HL-60 (cell line): ENCODE results near the gene SUV39H1.
A peak's percentile ranks its signal among the peaks of the same experiment; 100 is the strongest.

Experiments
- DNase-seq, 2 experiments: peaks; one replicate each; pipeline ENCODE4 v3.0.0-alpha.2; 2010 to 2020; ENCODE audit warnings: low read depth in 1 of 2, low spot score in 1 of 2
- H3K27ac ChIP-seq: fragments of 250-450 bp; sonication (Bioruptor Pico); replicated peaks from 2 replicates; pipeline ENCODE4 v1.5.1; 2020; ENCODE audit warnings: mild to moderate bottlenecking, moderate library complexity
- H3K27me3 ChIP-seq: fragments of 250-450 bp; sonication (Bioruptor Pico); 2 replicates; pipeline ENCODE4 v1.5.1; 2021; ENCODE audit warnings: mild to moderate bottlenecking, moderate library complexity; ENCODE audit not compliant: insufficient read depth, poor library complexity, severe bottlenecking
- H3K4me3 ChIP-seq: replicated peaks from 2 replicates; pipeline ENCODE4 v1.5.1; 2011; ENCODE audit warnings: mild to moderate bottlenecking, control low read depth, low read length; ENCODE audit not compliant: insufficient read depth
- GABPA ChIP-seq: IDR thresholded peaks from 2 replicates; pipeline ENCODE4 v1.6.1; 2012; ENCODE audit warnings: low read depth
- POLR2AphosphoS5 ChIP-seq: IDR thresholded peaks from 2 replicates; pipeline ENCODE4 v1.6.1; 2012; ENCODE audit warnings: low read depth
- SPI1 ChIP-seq: IDR thresholded peaks from 2 replicates; pipeline ENCODE4 v1.6.1; 2012; ENCODE audit warnings: low read depth, mild to moderate bottlenecking, borderline replicate concordance
- TF ChIP-seq, protein P1 (sequence below): IDR thresholded peaks from one replicate; pipeline ENCODE4 v1.5.1; 2011; ENCODE audit warnings: low read length, control low read depth, inconsistent platforms; ENCODE audit not compliant: insufficient read depth
- TF ChIP-seq, protein P2 (sequence below): IDR thresholded peaks from 2 replicates; pipeline ENCODE4 v1.6.1; 2012; ENCODE audit warnings: low read depth; ENCODE audit not compliant: insufficient replicate concordance

The SUV39H1 gene

DNA sequence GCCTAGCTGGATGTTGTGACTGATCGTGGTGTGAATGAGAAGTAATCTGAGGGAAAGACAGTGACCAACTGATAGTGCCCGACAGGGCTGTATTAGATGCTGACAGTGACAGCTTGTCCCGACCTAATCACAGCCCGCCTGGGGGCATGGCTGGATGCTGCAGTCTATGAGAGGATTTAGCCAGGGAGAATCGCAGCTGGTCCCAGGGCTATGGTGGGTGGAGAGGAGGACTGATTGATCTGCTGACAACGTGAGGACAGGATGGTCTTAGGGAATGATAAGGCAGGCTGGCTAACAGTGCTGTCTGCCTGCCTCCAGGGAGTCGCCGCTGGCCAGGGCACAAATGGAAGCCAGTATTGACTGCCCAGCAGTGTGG lies 621 bp upstream of the SUV39H1 start:
- peak overlapping the region; percentile 76 for H3K27ac ChIP-seq
- no peak for TF ChIP-seq GABPA

DNA sequence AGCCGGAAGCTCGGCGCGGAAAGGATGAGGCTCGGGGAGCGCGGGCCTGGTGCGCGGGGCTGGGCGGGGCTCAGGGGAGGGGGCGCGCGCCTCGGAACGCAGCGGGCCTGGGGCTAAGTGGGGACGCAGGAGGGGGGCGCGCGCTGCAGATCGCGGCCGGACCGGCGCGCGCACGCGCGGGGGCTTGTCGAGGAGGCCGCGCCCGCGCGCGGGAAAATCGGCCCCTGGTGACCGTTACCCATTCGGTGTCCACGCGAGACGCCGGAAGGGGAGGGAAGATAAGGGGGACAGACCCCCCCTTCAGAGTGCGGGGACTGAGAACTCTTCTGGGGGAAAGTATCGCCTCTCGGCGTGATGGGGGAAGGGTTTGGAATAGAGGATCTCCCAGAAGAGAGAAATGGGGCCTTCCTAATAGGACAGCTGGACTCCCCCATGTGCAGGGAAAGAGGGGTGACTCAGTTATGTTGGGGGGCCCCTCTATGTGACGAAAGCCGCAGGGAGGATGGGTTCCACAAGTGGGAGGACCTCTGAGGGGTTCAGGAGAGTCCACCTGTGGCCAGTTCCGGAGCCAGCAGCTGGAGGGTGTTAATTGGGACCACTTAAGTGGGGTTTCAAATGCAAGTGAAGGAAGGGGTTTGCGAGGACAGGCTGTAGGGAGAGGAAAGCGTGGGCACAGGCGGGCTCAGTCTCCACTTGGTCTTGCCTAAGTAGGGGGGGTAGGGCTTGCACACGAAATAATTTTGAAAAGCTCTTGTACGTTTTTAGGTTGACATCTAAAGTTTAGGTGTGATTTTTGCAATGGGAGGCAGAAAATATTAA lies 584 bp downstream of the SUV39H1 start:
- peak overlapping the region; percentile 60 for H3K4me3 ChIP-seq
- H3K27ac ChIP-seq: peak overlapping the region; percentile 83
- DNase-seq: peak; percentile 51 to 67
- peak; percentile 2; the same call in 1 of the 2 replicates for TF ChIP-seq POLR2AphosphoS5
- no peak for TF ChIP-seq GABPA
- H3K27me3 ChIP-seq: no peaks in the 10 kb centered on the region

More for the DNA sequence above, 621 bp upstream of the SUV39H1 start:
- Histone ChIP-seq H3K27me3 (no peaks in the 10 kb centered on the region), H3K4me3 (peak overlapping the region; percentile 60)
- DNase-seq: no peak

DNA sequence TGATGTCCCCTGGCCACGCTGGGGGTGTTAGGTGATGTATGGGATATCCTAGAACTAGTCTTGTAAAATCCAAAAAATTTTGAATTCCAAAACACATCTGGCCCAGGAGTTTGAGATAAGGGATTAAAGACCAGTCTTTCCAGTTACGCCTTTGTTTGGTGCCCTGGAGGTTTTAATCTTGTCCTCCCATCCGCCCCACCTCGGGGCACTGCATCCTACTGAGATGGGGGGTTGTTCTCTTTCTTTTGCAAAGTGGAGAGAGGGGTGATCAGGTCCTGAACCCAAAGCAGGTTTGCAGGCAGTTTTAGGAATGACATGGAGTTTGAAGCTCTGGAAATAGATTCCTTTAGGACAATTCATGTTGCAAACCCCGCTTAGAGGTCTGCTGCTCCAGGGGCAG lies 1.8 kb downstream of the SUV39H1 start:
- no peak overlapping the region for H3K27ac ChIP-seq
- no peak for DNase-seq
- TF ChIP-seq, protein P1, sequence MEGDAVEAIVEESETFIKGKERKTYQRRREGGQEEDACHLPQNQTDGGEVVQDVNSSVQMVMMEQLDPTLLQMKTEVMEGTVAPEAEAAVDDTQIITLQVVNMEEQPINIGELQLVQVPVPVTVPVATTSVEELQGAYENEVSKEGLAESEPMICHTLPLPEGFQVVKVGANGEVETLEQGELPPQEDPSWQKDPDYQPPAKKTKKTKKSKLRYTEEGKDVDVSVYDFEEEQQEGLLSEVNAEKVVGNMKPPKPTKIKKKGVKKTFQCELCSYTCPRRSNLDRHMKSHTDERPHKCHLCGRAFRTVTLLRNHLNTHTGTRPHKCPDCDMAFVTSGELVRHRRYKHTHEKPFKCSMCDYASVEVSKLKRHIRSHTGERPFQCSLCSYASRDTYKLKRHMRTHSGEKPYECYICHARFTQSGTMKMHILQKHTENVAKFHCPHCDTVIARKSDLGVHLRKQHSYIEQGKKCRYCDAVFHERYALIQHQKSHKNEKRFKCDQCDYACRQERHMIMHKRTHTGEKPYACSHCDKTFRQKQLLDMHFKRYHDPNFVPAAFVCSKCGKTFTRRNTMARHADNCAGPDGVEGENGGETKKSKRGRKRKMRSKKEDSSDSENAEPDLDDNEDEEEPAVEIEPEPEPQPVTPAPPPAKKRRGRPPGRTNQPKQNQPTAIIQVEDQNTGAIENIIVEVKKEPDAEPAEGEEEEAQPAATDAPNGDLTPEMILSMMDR: no peak
- TF ChIP-seq SPI1: no peak
- TF ChIP-seq, protein P2, sequence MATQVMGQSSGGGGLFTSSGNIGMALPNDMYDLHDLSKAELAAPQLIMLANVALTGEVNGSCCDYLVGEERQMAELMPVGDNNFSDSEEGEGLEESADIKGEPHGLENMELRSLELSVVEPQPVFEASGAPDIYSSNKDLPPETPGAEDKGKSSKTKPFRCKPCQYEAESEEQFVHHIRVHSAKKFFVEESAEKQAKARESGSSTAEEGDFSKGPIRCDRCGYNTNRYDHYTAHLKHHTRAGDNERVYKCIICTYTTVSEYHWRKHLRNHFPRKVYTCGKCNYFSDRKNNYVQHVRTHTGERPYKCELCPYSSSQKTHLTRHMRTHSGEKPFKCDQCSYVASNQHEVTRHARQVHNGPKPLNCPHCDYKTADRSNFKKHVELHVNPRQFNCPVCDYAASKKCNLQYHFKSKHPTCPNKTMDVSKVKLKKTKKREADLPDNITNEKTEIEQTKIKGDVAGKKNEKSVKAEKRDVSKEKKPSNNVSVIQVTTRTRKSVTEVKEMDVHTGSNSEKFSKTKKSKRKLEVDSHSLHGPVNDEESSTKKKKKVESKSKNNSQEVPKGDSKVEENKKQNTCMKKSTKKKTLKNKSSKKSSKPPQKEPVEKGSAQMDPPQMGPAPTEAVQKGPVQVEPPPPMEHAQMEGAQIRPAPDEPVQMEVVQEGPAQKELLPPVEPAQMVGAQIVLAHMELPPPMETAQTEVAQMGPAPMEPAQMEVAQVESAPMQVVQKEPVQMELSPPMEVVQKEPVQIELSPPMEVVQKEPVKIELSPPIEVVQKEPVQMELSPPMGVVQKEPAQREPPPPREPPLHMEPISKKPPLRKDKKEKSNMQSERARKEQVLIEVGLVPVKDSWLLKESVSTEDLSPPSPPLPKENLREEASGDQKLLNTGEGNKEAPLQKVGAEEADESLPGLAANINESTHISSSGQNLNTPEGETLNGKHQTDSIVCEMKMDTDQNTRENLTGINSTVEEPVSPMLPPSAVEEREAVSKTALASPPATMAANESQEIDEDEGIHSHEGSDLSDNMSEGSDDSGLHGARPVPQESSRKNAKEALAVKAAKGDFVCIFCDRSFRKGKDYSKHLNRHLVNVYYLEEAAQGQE: no peak
- no peak for TF ChIP-seq GABPA
- no peak for TF ChIP-seq POLR2AphosphoS5
- H3K4me3 ChIP-seq: no peak overlapping the region
- no peaks in the 10 kb centered on the region for H3K27me3 ChIP-seq

DNA sequence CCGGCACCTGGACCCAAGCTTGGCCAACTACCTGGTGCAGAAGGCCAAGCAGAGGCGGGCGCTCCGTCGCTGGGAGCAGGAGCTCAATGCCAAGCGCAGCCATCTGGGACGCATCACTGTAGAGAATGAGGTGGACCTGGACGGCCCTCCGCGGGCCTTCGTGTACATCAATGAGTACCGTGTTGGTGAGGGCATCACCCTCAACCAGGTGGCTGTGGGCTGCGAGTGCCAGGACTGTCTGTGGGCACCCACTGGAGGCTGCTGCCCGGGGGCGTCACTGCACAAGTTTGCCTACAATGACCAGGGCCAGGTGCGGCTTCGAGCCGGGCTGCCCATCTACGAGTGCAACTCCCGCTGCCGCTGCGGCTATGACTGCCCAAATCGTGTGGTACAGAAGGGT lies 3.7 kb downstream of the SUV39H1 start:
- TF ChIP-seq SPI1 (no peak), POLR2AphosphoS5 (no peak), GABPA (no peak)
- TF ChIP-seq, protein P2: no peak
- H3K4me3 ChIP-seq: no peak overlapping the region
- DNase-seq: no peak
- no peak overlapping the region for H3K27ac ChIP-seq
- H3K27me3 ChIP-seq: no peaks in the 10 kb centered on the region

DNA sequence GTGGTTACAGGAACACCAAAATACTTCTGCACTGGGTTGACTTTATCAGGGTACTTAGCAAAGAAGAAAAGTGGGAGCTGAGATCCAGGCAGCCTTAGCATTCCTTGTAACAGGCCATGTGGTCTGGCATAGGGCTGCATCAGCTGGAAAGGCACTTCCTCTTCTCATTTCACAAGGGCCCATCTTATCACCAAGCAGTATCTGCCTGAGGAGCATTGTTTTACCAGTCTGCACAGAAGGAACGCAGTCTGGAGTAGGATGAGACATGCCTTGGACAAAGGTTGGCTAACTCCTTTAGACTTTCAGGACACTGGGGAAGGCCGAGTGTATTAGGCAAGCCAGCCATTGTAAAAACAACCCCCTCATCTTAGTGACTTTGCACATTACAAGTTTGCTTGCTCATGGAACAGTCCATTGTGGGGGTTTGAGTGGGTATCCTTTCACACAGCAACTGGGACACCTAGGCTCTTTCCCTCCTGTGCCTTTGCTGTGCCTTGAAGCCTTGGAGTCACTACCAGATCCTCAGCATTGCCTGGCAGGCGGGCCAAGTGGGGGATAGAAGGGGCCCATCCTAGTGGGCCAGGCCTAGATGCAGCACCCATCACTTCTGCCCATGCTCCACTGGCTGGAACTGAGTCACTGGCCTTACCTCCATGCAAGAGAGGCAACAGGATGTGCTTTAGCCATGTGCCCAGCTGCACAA lies 4.6 kb downstream of the SUV39H1 start:
- TF ChIP-seq POLR2AphosphoS5 (no peak), SPI1 (peak; percentile 90), GABPA (no peak)
- TF ChIP-seq, protein P2: no peak
- TF ChIP-seq, protein P1: no peak
- DNase-seq: peak in 1 of 2 experiments; percentile 24
- H3K27ac ChIP-seq: no peak overlapping the region
- H3K4me3 ChIP-seq: no peak overlapping the region
- H3K27me3 ChIP-seq: no peaks in the 10 kb centered on the region
